Activated CD4-positive, alpha-beta T cell treated with anti-CD3 and anti-CD28 coated beads, Interleukin-2, amount 50 U/mL, for 48 hours (primary cell): ENCODE results near the gene FBXL7.

ENCODE experiments used
- DNase-seq, 2 experiments: peaks; one replicate each; pipeline ENCODE4 v3.0.0-alpha.2; 2020

FBXL7 gene

DNA sequence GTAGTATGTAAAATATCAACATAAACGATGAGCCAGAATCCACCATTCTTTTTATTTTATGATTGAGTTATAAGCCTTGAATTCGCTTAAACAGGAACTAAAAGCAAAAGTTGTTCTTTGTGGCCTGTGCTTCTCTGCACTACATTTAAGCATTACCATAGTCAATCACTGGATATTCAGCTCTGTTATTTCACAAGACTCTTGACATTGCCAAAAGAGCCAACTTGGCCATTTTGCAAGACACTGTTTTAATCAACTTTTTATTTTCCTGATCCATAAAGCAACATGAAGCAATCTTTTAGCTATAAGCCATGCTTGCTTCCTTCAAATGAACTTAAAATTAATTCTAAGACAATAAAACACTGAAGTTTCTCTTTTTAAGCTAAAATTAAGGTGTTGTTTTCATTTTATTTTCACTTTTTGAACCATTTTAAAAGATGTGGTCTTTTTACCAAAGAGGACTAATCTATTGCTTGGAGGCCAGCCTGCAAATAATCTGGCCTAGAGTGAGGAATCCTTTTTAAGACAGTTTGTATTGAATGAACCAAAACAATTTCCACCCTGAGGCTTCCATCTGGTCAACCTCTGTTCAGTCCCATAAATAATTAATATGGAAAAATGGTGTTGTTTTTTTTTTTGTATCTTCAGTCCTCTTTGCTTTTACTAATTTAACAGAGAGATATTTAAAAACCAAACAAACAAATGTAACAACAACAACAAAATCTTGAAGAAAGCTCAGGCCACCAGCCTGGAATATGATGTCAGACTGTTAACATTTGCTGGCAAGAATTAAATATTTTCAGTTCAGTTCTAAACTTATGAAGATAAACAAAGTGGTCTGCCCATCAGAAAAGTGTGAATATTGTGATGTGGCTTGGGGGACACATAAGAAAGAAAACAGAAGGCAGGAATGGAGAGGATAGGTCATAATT is 405.2 kb downstream of the FBXL7 start:
- no peak for DNase-seq

DNA sequence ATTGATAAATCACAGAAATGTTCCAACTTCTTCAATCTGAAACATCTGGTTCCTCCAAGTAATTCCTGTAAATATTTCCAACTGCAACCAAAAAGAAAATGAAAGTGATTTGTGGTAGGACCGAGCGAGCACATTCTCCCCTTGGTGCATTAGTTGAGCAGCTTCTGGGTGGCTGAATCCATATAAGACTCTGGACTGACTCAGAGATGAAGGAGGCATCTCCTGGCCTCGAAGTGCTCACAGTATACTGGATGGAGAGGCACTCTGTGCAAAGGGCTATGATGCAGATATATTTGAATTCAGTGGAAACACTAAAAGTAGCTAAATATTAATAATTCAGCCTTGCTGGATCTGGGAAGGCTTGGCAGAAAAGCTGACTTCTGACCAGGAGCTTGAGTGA is 414.7 kb downstream of the FBXL7 start:
- no peak for DNase-seq

DNA sequence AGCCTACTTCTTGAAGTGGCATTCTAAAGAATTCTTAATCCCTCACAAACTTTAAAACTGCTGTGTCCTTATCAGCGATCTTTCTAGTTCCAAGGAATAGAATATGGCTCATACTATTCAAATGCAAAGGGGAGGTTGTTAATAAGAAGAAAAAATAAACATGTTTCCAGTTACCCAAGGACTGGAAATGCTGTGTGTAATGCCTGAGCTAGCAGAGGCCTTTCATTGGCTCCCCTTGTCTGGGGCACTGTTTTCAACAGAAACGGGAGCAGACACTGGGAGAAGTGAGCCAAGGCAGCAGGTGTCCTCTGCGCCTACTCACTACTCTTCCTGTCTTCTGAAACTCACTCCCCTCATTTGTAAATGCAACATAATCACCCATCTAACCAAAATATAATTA is 426.6 kb downstream of the FBXL7 start:
- DNase-seq, result no peak

DNA sequence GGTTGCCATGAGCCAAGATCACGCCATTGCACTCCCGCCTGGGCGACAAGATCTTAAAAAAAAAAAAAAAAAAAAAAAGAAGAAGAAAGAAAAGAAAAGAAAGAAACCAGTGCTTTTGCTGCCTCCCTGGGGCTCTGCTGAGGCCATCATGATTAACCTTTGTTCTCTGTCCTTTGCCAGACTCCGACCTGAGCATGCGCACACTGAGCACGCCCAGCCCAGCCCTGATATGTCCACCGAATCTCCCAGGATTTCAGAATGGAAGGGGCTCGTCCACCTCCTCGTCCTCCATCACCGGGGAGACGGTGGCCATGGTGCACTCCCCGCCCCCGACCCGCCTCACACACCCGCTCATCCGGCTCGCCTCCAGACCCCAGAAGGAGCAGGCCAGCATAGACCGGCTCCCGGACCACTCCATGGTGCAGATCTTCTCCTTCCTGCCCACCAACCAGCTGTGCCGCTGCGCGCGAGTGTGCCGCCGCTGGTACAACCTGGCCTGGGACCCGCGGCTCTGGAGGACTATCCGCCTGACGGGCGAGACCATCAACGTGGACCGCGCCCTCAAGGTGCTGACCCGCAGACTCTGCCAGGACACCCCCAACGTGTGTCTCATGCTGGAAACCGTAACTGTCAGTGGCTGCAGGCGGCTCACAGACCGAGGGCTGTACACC is 427.9 kb downstream of the FBXL7 start:
- no peak for DNase-seq

GRCh38 chr5:15929611-15930263 is 429.8 kb downstream of the FBXL7 start:
- no peak for DNase-seq

DNA sequence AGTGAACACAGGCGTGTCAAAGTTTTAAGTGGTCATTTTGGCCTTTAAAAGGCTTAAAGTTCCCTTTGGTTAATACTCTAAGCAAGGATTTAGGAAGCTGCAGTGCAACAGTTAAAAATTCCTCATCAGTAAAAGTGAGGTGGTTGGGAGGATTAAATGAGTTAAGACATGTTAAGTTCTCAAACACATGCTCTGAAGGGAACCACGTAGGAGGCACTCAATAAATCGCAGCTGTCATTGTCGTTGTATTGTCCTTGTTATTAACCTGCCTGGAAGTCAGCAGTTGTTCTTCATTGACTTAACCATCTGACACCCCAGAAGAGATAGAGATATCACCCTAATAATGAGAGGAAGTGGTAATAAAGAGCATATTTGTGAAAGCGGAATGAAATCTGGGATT is 432.1 kb downstream of the FBXL7 start:
- DNase-seq, result no peak

DNA sequence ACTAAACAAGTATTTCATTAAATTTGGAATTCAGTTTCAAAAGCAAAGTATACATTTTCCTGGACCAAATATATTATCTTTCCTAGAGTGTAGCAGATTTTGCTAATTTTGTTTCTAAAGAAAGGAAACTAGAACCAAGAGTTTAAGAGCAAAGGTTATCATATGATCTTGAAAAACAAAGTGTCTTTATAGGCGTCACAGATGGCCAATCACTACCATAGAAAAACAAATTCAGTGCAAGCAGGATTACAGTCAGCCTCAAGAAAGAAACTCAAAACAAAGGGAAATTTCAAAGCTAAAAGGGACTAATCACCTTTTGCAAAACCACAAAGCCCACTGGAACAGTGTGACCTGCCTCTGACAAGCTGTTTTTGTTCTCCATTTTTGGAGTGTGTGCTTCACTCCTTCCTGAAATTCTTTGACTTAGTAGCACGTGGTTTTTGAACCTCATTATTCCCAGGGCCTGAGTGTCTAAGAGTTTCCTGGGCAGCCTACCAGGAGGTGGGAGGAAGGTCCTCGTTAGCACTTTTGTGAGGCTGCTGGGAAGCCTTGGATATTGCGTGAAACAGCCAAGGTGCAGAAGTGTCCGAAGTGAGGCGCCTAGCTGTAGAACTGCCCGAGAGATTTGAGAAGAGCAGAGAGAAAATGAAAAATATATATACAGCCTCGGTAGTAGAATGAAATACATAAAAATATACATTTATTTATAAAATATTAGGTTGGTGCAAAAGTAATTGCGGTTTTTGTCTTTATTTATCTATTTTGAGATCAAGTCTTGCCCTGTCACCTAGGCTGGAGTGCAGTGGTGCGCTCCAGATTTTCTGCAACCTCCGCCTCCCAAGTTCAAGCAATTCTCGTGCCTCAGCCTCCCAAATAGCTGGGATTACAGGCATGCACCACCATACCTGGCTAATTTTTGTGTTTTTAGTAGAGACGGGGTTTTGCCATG is 433.6 kb downstream of the FBXL7 start:
- DNase-seq, result no peak

DNA sequence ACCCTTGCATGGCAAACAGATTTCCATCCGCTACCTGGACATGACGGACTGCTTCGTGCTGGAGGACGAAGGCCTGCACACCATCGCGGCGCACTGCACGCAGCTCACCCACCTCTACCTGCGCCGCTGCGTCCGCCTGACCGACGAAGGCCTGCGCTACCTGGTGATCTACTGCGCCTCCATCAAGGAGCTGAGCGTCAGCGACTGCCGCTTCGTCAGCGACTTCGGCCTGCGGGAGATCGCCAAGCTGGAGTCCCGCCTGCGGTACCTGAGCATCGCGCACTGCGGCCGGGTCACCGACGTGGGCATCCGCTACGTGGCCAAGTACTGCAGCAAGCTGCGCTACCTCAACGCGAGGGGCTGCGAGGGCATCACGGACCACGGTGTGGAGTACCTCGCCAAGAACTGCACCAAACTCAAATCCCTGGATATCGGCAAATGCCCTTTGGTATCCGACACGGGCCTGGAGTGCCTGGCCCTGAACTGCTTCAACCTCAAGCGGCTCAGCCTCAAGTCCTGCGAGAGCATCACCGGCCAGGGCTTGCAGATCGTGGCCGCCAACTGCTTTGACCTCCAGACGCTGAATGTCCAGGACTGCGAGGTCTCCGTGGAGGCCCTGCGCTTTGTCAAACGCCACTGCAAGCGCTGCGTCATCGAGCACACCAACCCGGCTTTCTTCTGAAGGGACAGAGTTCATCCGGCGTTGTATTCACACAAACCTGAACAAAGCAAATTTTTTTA is 436.7 kb downstream of the FBXL7 start:
- DNase-seq, result no peak

DNA sequence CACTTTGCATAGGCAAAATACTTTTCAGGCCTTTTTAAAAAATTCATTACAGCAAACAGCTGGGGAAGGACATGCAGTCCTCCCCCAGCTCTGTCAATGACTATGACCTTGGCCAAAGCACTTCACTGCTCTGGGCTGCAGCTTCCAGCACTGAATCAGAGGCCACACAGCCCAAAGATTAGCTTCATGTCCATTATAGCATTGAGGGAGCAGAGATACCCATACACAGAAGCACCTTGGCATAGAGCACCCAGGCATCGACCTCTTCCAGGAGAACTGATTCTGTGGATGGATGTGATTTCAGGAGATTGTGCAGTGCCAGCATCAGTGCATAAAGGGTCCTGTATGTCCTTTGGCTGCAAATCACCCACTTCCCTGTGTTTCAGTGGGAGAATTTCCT is 437.7 kb downstream of the FBXL7 start:
- DNase-seq, result no peak

GRCh38 chr5:15938186-15938585 is 438.2 kb downstream of the FBXL7 start:
- no peak for DNase-seq

DNA sequence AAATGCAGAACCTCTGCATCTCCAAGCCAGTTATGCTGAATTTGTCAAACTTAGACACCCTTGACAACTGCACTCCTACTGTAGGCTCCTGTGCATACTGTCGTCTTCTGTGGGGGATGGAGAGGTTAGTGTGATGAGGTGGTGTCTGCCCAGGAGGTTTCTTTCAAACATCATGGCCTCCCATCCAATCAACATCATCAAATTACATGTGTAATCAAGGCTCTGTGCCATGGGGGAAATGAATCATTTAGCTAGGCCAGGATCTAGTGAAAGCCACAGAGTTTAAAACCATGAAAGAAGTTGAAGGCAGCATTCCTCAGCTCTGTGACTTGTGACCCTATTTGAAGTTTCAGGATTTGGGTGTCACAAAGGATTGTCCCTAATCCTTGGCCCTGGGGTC is 439.0 kb downstream of the FBXL7 start:
- no peak for DNase-seq

DNA sequence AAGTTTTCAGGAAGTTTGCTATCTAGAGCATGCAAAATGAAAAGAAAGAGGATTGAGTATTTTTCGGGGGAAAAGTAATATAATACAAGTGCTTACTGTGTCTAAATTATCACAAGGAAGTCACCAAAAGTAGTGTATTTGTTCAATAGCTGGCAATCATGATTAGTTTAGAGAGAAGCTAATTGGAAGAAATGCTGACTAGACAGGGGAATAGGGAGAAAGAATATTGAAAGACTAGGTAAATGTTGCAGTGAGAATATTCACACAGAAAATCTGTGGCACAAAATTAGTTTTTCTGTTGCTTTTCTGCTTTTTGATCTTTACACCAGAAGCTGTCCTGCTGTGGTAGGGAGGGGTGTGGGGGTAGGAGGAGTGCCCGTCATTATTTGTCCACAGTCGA is 440.9 kb downstream of the FBXL7 start:
- no peak for DNase-seq

GRCh38 chr5:15943487-15943886 is 443.5 kb downstream of the FBXL7 start:
- no peak for DNase-seq

DNA sequence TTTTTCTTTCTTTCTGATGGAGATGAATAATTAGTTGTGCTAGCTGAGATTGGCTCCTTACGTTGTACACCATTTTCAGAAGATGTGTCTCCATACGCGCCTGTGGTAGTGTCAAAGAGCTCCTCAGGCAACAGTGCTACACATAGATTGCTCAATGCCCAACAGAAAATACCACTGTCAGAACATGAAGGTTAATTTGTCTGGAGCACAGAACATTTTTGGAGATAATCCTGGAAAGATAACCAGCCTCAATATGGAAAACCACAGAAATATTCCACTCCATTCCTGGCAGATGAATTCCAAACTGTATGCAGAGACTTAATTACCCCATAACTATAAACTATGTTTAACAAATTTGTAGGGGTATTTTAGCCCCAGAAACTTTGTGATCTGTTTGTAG is 446.0 kb downstream of the FBXL7 start:
- no peak for DNase-seq

- DNase-seq, result no peak
Observed at GRCh38 chr5:15948190-15948589, 448.2 kb downstream of the FBXL7 start.

GRCh38 chr5:15951126-15951525 is 451.1 kb downstream of the FBXL7 start:
- DNase-seq, result no peak

DNA sequence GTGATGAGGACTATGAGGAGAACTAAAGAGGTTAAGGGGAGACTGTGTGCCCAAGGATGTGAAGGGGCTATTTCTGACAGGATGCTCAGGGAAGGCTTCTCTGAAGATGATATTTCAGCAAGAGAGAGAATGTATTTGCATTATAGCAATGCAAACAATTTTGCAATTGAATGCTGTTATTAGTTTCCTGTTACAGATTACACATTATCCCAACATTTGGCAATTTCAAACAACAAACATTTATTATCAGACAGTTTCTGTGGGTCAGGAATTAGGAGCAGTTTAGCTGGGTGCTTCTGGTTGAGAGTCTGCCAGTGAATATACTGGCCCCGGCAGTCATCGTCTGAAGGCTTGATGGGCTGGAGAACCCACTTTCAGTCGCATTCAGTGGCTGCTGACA is 451.6 kb downstream of the FBXL7 start:
- DNase-seq, result no peak

DNA sequence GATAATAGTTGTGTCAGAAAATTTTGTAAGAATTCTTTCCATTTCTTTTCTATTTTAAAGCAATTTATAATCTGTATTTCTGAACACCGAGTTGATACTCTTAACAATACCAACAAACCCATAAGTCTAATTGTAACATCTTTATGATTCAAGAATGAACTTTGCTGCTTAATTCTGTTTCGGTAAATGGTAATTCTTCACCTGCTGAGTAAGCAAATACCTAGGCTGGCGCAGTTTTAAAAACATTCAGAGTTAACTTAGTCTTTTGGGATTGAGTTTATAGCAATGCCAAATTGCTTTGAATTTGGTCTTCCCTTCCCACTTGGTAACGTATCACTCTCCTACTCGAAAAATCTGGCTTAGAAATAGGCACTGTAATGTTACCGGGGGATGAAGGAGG is 456.6 kb downstream of the FBXL7 start:
- DNase-seq, result no peak

DNA sequence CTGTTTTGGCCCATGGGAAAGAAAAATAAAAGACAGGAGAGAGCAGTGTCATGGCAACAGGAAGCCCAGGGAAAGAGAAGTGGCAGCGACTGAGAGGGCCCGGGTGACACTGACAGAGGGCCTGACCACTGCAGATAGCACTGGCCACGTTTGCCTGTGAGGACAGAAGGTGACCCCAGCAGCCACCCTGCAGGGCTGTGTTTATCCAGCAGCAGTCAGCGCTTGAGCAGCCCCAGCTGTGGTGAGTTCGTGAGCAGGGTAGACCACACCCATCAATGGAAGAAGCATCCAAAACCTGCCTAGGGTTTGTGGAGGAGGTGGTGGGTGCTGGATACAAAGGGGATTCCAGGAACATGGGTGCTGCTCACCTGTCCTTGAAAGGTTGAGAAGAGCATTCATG is 457.1 kb downstream of the FBXL7 start:
- DNase-seq, result no peak

GRCh38 chr5:15959370-15960164 is 459.6 kb downstream of the FBXL7 start:
- no peak for DNase-seq

- DNase-seq, result no peak
Observed at GRCh38 chr5:15966066-15966640, 466.2 kb downstream of the FBXL7 start.
